Measurements from ENCODE around the gene ELF2. TPM values are rescaled to one million over a fixed set of nuclear protein-coding genes. Genes with fewer than 3 reads are reported as not detected.
A peak's percentile ranks its signal among the peaks of the same experiment; 100 is the strongest.
"Not testable (repeated sequence)": the region's sequence is repeated elsewhere in the genome, so short reads cannot be mapped to it uniquely, and the experiment has no call there.

ELF2 gene
- total and polyA plus RNA-seq, 5 donors = 15.6 to 44.0 (median 42.7) TPM

DNA sequence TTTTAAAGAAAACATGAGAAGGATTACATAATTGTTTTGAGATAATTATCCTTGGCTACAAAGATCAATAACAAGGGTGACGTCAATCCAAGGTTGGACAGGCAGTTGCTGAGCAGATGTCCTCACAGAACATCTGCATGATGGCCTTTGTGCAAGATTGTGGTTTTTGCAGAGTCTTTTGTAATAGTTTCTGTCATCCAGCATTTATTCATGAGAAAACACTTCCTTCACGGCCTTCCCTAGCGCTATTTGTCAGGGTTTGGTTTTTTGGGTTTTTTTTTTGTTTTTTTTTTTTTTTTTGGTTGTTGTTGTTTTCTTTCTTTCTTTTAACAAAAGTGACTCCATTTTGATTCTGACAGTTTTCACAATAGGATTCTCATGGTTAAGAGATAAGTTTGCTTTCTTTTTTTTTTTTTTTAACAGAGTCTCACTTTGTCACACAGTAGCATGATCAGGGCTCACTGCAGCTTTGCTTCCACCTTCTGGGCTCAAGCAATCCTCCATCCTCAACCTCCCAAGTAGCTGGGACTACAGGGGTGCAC, 31.5 kb upstream of the ELF2 start:
- DNase-seq = no peak
- Histone ChIP-seq H3K27me3 (ENCODE audit: control insufficient read depth, insufficient read depth) (no peaks in the 10 kb centered on the region), H3K4me3 (ENCODE audit: low read length) (no peak overlapping the region), H3K27ac (ENCODE audit: low read length) (no peak overlapping the region), H3K4me1 (ENCODE audit: control insufficient read depth, insufficient read depth, low read length) (no peaks in the 10 kb centered on the region), H3K9me3 (ENCODE audit: control insufficient read depth, low read length) (no peaks in the 10 kb centered on the region)
- ATAC-seq = peak in 1 of 2 donors; percentile 47
- 67% methylated on average over 3 of the region's 3 CpGs for WGBS
- intact Hi-C loops (cut with DNase I) = no loop called here

DNA sequence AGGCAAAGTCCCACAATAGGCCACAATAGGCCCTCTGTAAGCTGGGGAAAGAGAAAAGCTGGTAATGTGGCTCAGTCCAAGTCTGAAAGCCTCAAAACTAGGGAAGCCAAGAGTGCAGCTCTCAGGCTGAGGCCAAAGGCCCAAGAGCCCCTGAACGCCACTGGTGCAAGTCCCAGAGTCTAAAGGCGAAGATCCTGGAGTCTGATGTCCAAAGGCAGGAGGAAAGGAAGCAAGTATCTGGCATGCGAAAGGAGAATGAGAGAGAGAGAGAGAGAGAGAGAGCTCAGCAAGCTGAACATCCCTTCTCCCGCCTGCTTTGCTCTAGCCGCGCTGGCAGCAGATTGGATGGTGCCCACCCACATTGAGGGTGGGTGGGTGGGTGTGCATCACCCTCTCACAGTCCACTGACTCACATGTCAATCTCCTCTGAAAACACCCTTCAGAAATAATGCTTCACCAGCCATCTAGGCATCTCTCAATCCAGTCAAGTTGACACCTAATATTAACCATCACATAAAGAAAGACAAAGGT, 30.9 kb upstream of the ELF2 start:
- Histone ChIP-seq H3K4me1 (ENCODE audit: control insufficient read depth, insufficient read depth, low read length) (no peaks in the 10 kb centered on the region), H3K9me3 (ENCODE audit: control insufficient read depth, low read length) (no peaks in the 10 kb centered on the region), H3K27me3 (ENCODE audit: control insufficient read depth, insufficient read depth) (no peaks in the 10 kb centered on the region), H3K4me3 (ENCODE audit: low read length) (no peak overlapping the region), H3K27ac (ENCODE audit: low read length) (no peak overlapping the region)
- ATAC-seq = no peak
- intact Hi-C loops (cut with DNase I) = no loop called here
- 77% methylated on average over 6 of the region's 6 CpGs for WGBS
- no peak for DNase-seq

DNA sequence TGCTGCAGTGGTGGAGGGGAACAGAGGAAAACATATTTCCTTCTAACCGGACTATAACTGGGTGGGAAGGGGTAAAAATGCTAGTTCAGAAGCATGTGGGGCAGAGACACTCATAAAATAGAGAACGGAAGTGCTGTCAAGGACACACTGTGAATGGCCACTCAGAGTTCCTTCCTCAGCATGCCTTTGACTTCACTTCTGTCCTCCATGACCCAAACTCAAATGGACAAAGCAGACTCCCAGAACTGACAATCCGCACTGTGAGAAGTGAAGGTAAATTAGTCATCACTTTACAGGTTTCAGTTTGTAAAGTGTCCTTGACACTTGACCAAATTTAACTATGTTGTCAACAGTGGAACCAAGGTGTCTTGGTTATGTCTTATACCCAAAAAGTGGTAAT, 30.2 kb upstream of the ELF2 start:
- ATAC-seq (peak in 1 of 2 donors; percentile 61), DNase-seq (no peak)
- Histone ChIP-seq H3K27ac (ENCODE audit: low read length) (no peak overlapping the region), H3K27me3 (ENCODE audit: control insufficient read depth, insufficient read depth) (no peaks in the 10 kb centered on the region), H3K4me3 (ENCODE audit: low read length) (no peak overlapping the region), H3K9me3 (ENCODE audit: control insufficient read depth, low read length) (no peaks in the 10 kb centered on the region), H3K4me1 (ENCODE audit: control insufficient read depth, insufficient read depth, low read length) (no peaks in the 10 kb centered on the region)
- intact Hi-C loops (cut with DNase I) = no loop called here
- 69% methylated on average over 3 of the region's 3 CpGs for WGBS

DNA sequence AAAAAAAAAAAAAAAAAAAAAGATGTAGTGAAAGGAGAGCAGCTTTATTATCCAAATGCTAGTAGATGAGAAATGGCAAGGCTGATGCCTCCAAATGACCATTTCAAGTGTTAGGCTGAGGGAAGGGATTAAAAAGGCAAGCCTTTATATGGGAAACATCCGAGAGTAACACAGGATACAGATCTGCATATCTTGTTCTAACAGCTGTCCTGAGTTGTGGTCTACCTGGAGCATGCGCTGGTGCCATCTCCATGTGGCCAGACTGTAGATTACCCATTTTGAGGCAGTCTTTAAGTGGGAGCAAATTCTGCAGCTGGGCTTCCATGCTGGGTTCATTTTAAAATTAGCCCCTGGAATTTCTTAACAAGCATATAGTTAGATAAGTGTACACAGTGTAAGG, 26.0 kb upstream of the ELF2 start:
- 94% methylated on average over 2 of the region's 2 CpGs for WGBS
- intact Hi-C loops (cut with DNase I) = no loop called here

DNA sequence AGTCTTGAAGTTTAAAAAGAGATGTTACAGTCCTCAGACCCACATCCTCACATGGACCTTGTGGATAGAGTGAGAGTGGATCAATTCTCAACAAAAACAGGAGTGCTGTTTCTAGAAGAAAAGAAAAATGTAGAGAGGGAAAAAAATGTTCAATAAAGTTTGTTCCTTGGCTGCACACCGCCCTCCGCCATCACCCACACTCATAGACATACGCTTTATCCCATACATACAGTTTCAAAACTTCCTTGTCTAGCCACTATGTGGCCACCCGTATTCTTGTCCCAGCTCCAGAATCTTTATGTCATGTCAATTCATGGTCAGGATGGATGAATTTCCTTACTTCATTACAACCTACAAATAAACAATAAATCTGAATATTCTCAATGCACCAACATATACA, 23.5 kb upstream of the ELF2 start:
- WGBS = 93% methylated on average over 4 of the region's 4 CpGs
- H3K27me3 ChIP-seq (ENCODE audit: control insufficient read depth, insufficient read depth) = no peaks in the 10 kb centered on the region
- no peaks in the 10 kb centered on the region for H3K9me3 ChIP-seq (ENCODE audit: control insufficient read depth, low read length)
- intact Hi-C loops (cut with DNase I) = no loop called here
- H3K27ac ChIP-seq (ENCODE audit: low read length) = no peak overlapping the region
- DNase-seq (no peak), ATAC-seq (no peak)
- no peaks in the 10 kb centered on the region for H3K4me1 ChIP-seq (ENCODE audit: control insufficient read depth, insufficient read depth, low read length)
- H3K4me3 ChIP-seq (ENCODE audit: low read length) = no peak overlapping the region

More for the DNA sequence above, 26.0 kb upstream of the ELF2 start:
- DNase-seq (no peak), ATAC-seq (no peak)
- H3K4me3 ChIP-seq (ENCODE audit: low read length) = no peak overlapping the region
- no peak overlapping the region for H3K27ac ChIP-seq (ENCODE audit: low read length)
- no peaks in the 10 kb centered on the region for H3K27me3 ChIP-seq (ENCODE audit: control insufficient read depth, insufficient read depth)
- no peaks in the 10 kb centered on the region for H3K4me1 ChIP-seq (ENCODE audit: control insufficient read depth, insufficient read depth, low read length)
- H3K9me3 ChIP-seq (ENCODE audit: control insufficient read depth, low read length) = no peaks in the 10 kb centered on the region

DNA sequence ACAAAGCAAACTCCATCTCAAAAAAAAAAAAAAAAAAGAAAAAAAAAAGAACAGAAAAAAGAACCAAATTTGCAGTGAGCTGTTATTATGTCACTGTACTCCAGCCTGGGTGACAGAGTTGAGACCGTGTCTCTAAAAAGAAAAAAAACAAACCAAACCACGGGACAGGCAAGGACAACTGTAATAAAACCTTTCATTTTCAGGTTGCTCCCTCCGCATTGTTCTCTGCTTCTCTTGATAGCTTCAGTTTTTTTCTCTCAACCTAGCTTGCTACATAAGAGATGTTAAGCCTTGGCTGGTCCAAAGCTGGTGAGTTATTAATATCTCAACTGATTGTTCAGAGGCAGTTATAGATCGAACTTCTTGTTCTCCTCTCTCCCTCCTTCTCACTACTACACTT, 23.1 kb upstream of the ELF2 start:
- no peak overlapping the region for H3K4me3 ChIP-seq (ENCODE audit: low read length)
- H3K27me3 ChIP-seq (ENCODE audit: control insufficient read depth, insufficient read depth) = no peaks in the 10 kb centered on the region
- intact Hi-C loops (cut with DNase I) = no loop called here
- 82% methylated on average over 4 of the region's 4 CpGs for WGBS
- ATAC-seq = no peak
- no peak overlapping the region for H3K27ac ChIP-seq (ENCODE audit: low read length)
- no peaks in the 10 kb centered on the region for H3K9me3 ChIP-seq (ENCODE audit: control insufficient read depth, low read length)
- no peaks in the 10 kb centered on the region for H3K4me1 ChIP-seq (ENCODE audit: control insufficient read depth, insufficient read depth, low read length)
- DNase-seq = no peak

DNA sequence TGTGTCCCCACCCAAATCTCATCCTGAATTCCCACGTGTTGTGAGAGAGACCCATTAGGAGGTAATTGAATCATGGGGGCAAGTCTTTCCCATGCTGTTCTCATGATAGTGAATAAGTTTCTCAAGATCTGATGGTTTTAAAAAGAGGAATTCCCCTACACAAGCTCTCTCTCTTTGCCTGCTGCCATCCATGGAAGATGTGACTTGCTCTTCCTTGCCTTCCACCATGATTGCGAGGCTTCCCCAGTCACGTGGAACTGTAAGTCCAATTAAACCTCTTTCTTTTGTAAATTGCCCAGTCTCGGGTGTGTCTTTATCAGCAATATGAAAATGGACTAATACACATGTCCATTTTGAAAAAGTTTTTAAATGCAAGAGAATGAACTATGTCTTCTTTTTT, 20.2 kb upstream of the ELF2 start:
- intact Hi-C loops (cut with DNase I); H3K27ac ChIP-seq (ENCODE audit: low read length); H3K4me3 ChIP-seq (ENCODE audit: low read length); ATAC-seq; H3K27me3 ChIP-seq (ENCODE audit: control insufficient read depth, insufficient read depth); H3K9me3 ChIP-seq (ENCODE audit: control insufficient read depth, low read length); H3K4me1 ChIP-seq (ENCODE audit: control insufficient read depth, insufficient read depth, low read length); DNase-seq: not testable (repeated sequence)
- WGBS = 83% methylated on average over 4 of the region's 4 CpGs

DNA sequence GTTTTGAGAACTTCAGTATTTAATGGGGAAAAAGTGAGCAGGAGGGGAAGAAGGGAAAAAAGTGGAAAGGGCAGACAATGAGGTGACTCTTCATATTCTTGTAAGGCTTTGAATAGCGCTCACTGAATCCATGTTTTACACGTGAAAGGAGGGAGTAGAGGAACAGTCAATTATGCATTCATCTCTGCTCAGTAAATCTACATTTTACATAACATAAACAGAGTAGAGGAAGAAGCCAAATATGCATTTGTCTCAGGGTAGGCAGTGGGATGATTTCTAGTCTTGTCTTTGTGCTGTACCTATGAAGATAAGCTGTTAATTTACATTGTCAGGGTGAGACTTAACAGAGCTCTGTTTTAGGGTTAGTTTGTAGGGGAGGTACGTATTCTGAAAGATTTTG, 19.4 kb upstream of the ELF2 start:
- Histone ChIP-seq H3K9me3 (ENCODE audit: control insufficient read depth, low read length) (no peaks in the 10 kb centered on the region), H3K27ac (ENCODE audit: low read length) (no peak overlapping the region), H3K4me3 (ENCODE audit: low read length) (no peak overlapping the region), H3K27me3 (ENCODE audit: control insufficient read depth, insufficient read depth) (no peaks in the 10 kb centered on the region), H3K4me1 (ENCODE audit: control insufficient read depth, insufficient read depth, low read length) (no peaks in the 10 kb centered on the region)
- WGBS = 71% methylated on average over 3 of the region's 3 CpGs
- DNase-seq (no peak), ATAC-seq (no peak)
- intact Hi-C loops (cut with DNase I) = no loop called here

DNA sequence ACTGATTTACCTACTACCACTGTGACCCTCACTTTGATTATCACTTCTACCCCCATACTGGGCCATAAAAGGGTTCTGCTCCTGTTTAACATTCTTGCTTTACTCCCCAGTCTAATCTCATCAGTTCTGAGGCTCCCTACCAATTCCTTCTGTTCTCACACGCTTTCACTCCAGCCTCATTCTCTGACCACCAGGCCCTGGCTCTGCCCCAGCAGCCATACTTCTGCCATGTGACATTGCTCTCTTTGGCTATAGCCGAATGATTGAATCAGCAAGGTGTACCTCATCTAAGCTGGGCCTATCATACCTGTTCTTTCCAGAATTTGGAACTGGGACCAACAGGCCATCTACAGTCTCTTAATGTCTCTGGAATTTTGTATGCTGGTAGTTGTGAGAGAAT, 14.4 kb upstream of the ELF2 start:
- Histone ChIP-seq H3K9me3 (ENCODE audit: control insufficient read depth, low read length) (no peaks in the 10 kb centered on the region), H3K27ac (ENCODE audit: low read length) (no peak overlapping the region), H3K4me3 (ENCODE audit: low read length) (no peak overlapping the region), H3K27me3 (ENCODE audit: control insufficient read depth, insufficient read depth) (no peaks in the 10 kb centered on the region), H3K4me1 (ENCODE audit: control insufficient read depth, insufficient read depth, low read length) (peaks cover 2% of the 10 kb centered on the region)
- intact Hi-C loops (cut with DNase I) = no loop called here
- 82% methylated on average over 2 of the region's 2 CpGs for WGBS
- DNase-seq = no peak
- no peak for ATAC-seq

DNA sequence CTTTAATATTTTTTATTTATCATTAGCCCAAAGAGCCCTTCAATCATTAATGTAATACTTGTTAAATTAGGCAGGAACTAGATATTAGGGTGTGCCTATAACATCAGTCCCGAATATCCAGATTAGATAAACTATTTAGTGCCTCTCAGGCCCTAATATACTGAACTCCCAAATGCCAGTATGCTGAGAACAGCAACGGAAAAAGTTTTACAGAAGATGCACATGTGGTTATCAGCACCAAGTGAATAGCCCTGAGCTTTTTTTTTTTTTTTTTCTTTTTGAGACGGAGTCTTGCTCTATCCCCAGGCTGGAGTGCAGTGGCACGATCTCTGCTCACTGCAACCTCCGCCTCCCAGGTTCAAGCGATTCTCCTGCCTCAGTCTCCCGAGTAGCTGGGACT, 13.0 kb upstream of the ELF2 start:
- intact Hi-C loops (cut with DNase I) = loop anchor here in 1 of 4 donors (10.0 kb wide), 1 partner anchor 85 kb away; no protein-coding TSS in a partner anchor
- no peak overlapping the region for H3K27ac ChIP-seq (ENCODE audit: low read length)
- no peak for DNase-seq
- H3K9me3 ChIP-seq (ENCODE audit: control insufficient read depth, low read length) = no peaks in the 10 kb centered on the region
- no peak for ATAC-seq
- H3K4me3 ChIP-seq (ENCODE audit: low read length) = no peak overlapping the region
- no peaks in the 10 kb centered on the region for H3K27me3 ChIP-seq (ENCODE audit: control insufficient read depth, insufficient read depth)
- 74% methylated on average over 7 of the region's 7 CpGs for WGBS
- H3K4me1 ChIP-seq (ENCODE audit: control insufficient read depth, insufficient read depth, low read length) = peaks cover 2% of the 10 kb centered on the region

DNA sequence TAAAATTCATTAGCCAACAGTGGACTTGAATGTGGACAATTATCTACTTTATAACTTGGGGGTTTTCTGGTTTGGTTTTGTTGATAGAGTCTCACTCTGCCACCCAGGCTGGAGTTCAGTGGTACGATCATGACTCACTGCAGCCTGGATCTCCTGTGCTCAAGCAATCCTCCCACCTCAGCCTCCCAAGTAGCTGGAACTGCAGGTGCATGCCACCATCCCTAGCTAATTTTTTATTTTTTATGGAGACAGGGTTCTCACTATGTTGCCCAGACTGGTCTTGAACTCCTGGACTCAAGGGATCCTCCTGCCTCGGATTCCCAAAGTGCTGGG, 12.4 kb upstream of the ELF2 start:
- no peak overlapping the region for H3K4me3 ChIP-seq (ENCODE audit: low read length)
- 88% methylated on average over 2 of the region's 2 CpGs for WGBS
- H3K27ac ChIP-seq (ENCODE audit: low read length) = no peak overlapping the region
- no peaks in the 10 kb centered on the region for H3K27me3 ChIP-seq (ENCODE audit: control insufficient read depth, insufficient read depth)
- ATAC-seq = no peak
- peaks cover 2% of the 10 kb centered on the region for H3K4me1 ChIP-seq (ENCODE audit: control insufficient read depth, insufficient read depth, low read length)
- DNase-seq = no peak
- no peaks in the 10 kb centered on the region for H3K9me3 ChIP-seq (ENCODE audit: control insufficient read depth, low read length)
- intact Hi-C loops (cut with DNase I) = loop anchor here in 1 of 4 donors (10.0 kb wide), 1 partner anchor 85 kb away; no protein-coding TSS in a partner anchor
